ENCODE results near the gene SLC6A1. TPM values are rescaled to one million over a fixed set of nuclear protein-coding genes. Genes with fewer than 3 reads are reported as not detected.

The SLC6A1 gene
- total RNA-seq = not detected

GRCh38 chr3:10992017-10992942, at the start of gene SLC6A1:
Gene SLC6A1 (plus strand): TSS chr3:10992748. CDS start chr3:11017212, 24,464 bp downstream.
- DNase-seq = no peak
- ChIA-PET POLR2A (no interaction called here), CTCF (no interaction called here)
- peaks cover 7% of the 10 kb centered on the region for H3K4me1 Mint-ChIP-seq (ENCODE audit: low read depth)
- H3K9me3 Mint-ChIP-seq = no peaks in the 10 kb centered on the region
- peak within 1 kb of the TSS; percentile 38 for H3K4me3 Mint-ChIP-seq
- no peaks in the 10 kb centered on the region for H3K36me3 Mint-ChIP-seq
- peaks cover 59% of the 10 kb centered on the region for H3K27me3 Mint-ChIP-seq
- no peak within 1 kb of the TSS for H3K27ac Mint-ChIP-seq
- intact Hi-C loops (cut with micrococcal nuclease) = no loop called here

GRCh38 chr3:10944866-10945265, 47.7 kb upstream of the SLC6A1 start:
- H3K4me3 Mint-ChIP-seq = no peak overlapping the region
- no peak overlapping the region for H3K27ac Mint-ChIP-seq
- POLR2A ChIA-PET = no interaction called here
- CTCF ChIA-PET = interaction anchor here (1.0 to 4.4 kb wide), 11 partner anchors 13 to 185 kb away, joined by 3 to 35 read pairs (median 4); no protein-coding TSS in a partner anchor
- intact Hi-C loops (cut with micrococcal nuclease) = loop anchor here (1.0 to 10.0 kb wide), 3 partner anchors 114 to 390 kb away; no protein-coding TSS in a partner anchor
- H3K9me3 Mint-ChIP-seq = peaks cover 8% of the 10 kb centered on the region
- no peaks in the 10 kb centered on the region for H3K36me3 Mint-ChIP-seq
- no peaks in the 10 kb centered on the region for H3K4me1 Mint-ChIP-seq (ENCODE audit: low read depth)
- H3K27me3 Mint-ChIP-seq = peaks cover 10% of the 10 kb centered on the region
- no peak for DNase-seq

- peaks cover 12% of the 10 kb centered on the region for H3K27me3 Mint-ChIP-seq
- H3K4me3 Mint-ChIP-seq = no peak overlapping the region
- no peak overlapping the region for H3K27ac Mint-ChIP-seq
- DNase-seq = peak; percentile 65
- intact Hi-C loops (cut with micrococcal nuclease) = loop anchor here (1.0 to 10.0 kb wide), 3 partner anchors 114 to 389 kb away; no protein-coding TSS in a partner anchor
- H3K9me3 Mint-ChIP-seq = peaks cover 8% of the 10 kb centered on the region
- POLR2A ChIA-PET = no interaction called here
- H3K36me3 Mint-ChIP-seq = no peaks in the 10 kb centered on the region
- CTCF ChIA-PET = interaction anchor here (0.6 to 4.4 kb wide), 17 partner anchors 8 to 187 kb away, joined by 3 to 35 read pairs (median 4); no protein-coding TSS in a partner anchor
- H3K4me1 Mint-ChIP-seq (ENCODE audit: low read depth) = no peaks in the 10 kb centered on the region
Observed at GRCh38 chr3:10945683-10946287, 46.8 kb upstream of the SLC6A1 start.

- Mint-ChIP-seq H3K27me3 (peaks cover 12% of the 10 kb centered on the region), H3K9me3 (peaks cover 8% of the 10 kb centered on the region), H3K27ac (no peak overlapping the region), H3K36me3 (no peaks in the 10 kb centered on the region), H3K4me3 (no peak overlapping the region), H3K4me1 (ENCODE audit: low read depth) (no peaks in the 10 kb centered on the region)
- intact Hi-C loops (cut with micrococcal nuclease) = loop anchor here (10.0 kb wide), 2 partner anchors 192 to 388 kb away; no protein-coding TSS in a partner anchor
- CTCF ChIA-PET = interaction anchor here (0.7 to 4.4 kb wide), 12 partner anchors 12 to 188 kb away, joined by 3 to 35 read pairs (median 4); no protein-coding TSS in a partner anchor
- POLR2A ChIA-PET = no interaction called here
- no peak for DNase-seq
Observed at GRCh38 chr3:10946526-10946925, 46.0 kb upstream of the SLC6A1 start.

GRCh38 chr3:10948326-10948725, 44.2 kb upstream of the SLC6A1 start:
- no peaks in the 10 kb centered on the region for H3K4me1 Mint-ChIP-seq (ENCODE audit: low read depth)
- no peak overlapping the region for H3K4me3 Mint-ChIP-seq
- no peaks in the 10 kb centered on the region for H3K36me3 Mint-ChIP-seq
- H3K27me3 Mint-ChIP-seq = peaks cover 4% of the 10 kb centered on the region
- DNase-seq = no peak
- POLR2A ChIA-PET = no interaction called here
- CTCF ChIA-PET = interaction anchor here (1.3 to 4.4 kb wide), 2 partner anchors 34 to 112 kb away, joined by 3 to 35 read pairs; no protein-coding TSS in a partner anchor
- intact Hi-C loops (cut with micrococcal nuclease) = loop anchor here (10.0 kb wide), 2 partner anchors 194 to 386 kb away; no protein-coding TSS in a partner anchor
- no peaks in the 10 kb centered on the region for H3K9me3 Mint-ChIP-seq
- no peak overlapping the region for H3K27ac Mint-ChIP-seq

GRCh38 chr3:10949197-10949596, 43.4 kb upstream of the SLC6A1 start:
- no peak for DNase-seq
- Mint-ChIP-seq H3K4me3 (no peak overlapping the region), H3K4me1 (ENCODE audit: low read depth) (no peaks in the 10 kb centered on the region), H3K36me3 (no peaks in the 10 kb centered on the region), H3K27me3 (peaks cover 4% of the 10 kb centered on the region), H3K27ac (no peak overlapping the region), H3K9me3 (no peaks in the 10 kb centered on the region)
- ChIA-PET CTCF (interaction anchor here (1.3 kb wide), 1 partner anchor 33 kb away, joined by 3 read pairs; no protein-coding TSS in a partner anchor), POLR2A (no interaction called here)
- intact Hi-C loops (cut with micrococcal nuclease) = loop anchor here (10.0 kb wide), 2 partner anchors 194 to 386 kb away; no protein-coding TSS in a partner anchor

GRCh38 chr3:10950476-10951294, 41.9 kb upstream of the SLC6A1 start:
- H3K9me3 Mint-ChIP-seq = no peaks in the 10 kb centered on the region

GRCh38 chr3:10951295-10951926, 41.1 kb upstream of the SLC6A1 start:
- intact Hi-C loops (cut with micrococcal nuclease) = no loop called here
- H3K4me1 Mint-ChIP-seq (ENCODE audit: low read depth) = no peaks in the 10 kb centered on the region
- POLR2A ChIA-PET = no interaction called here
- H3K36me3 Mint-ChIP-seq = no peaks in the 10 kb centered on the region
- no peak overlapping the region for H3K4me3 Mint-ChIP-seq
- H3K9me3 Mint-ChIP-seq = no peaks in the 10 kb centered on the region
- H3K27ac Mint-ChIP-seq = no peak overlapping the region
- H3K27me3 Mint-ChIP-seq = peaks cover 4% of the 10 kb centered on the region
- no peak for DNase-seq
- CTCF ChIA-PET = interaction anchor here (1.0 kb wide), 1 partner anchor 9 kb away, joined by 3 read pairs; no protein-coding TSS in a partner anchor

More at GRCh38 chr3:10950476-10951294, 41.9 kb upstream of the SLC6A1 start:
- DNase-seq = peak; percentile 10
- Mint-ChIP-seq H3K4me1 (ENCODE audit: low read depth) (no peaks in the 10 kb centered on the region), H3K27ac (no peak overlapping the region), H3K27me3 (peaks cover 4% of the 10 kb centered on the region), H3K36me3 (no peaks in the 10 kb centered on the region), H3K4me3 (no peak overlapping the region)
- intact Hi-C loops (cut with micrococcal nuclease) = no loop called here
- ChIA-PET POLR2A (no interaction called here), CTCF (no interaction called here)

- Mint-ChIP-seq H3K36me3 (no peaks in the 10 kb centered on the region), H3K9me3 (no peaks in the 10 kb centered on the region), H3K27me3 (peaks cover 4% of the 10 kb centered on the region), H3K4me1 (ENCODE audit: low read depth) (no peaks in the 10 kb centered on the region), H3K27ac (no peak overlapping the region), H3K4me3 (no peak overlapping the region)
- no peak for DNase-seq
- CTCF ChIA-PET = interaction anchor here (1.0 kb wide), 1 partner anchor 10 kb away, joined by 3 read pairs; no protein-coding TSS in a partner anchor
- POLR2A ChIA-PET = no interaction called here
- intact Hi-C loops (cut with micrococcal nuclease) = no loop called here
Observed at GRCh38 chr3:10952525-10952924, 40.0 kb upstream of the SLC6A1 start.

GRCh38 chr3:10954740-10955139, 37.8 kb upstream of the SLC6A1 start:
- H3K4me3 Mint-ChIP-seq = no peak overlapping the region
- CTCF ChIA-PET = no interaction called here
- H3K27me3 Mint-ChIP-seq = peaks cover 6% of the 10 kb centered on the region
- no peaks in the 10 kb centered on the region for H3K4me1 Mint-ChIP-seq (ENCODE audit: low read depth)
- intact Hi-C loops (cut with micrococcal nuclease) = no loop called here
- H3K36me3 Mint-ChIP-seq = no peaks in the 10 kb centered on the region
- H3K27ac Mint-ChIP-seq = no peak overlapping the region
- POLR2A ChIA-PET = no interaction called here
- no peak for DNase-seq
- H3K9me3 Mint-ChIP-seq = no peaks in the 10 kb centered on the region

GRCh38 chr3:10955711-10956453, 36.7 kb upstream of the SLC6A1 start:
- intact Hi-C loops (cut with micrococcal nuclease) = no loop called here
- Mint-ChIP-seq H3K36me3 (no peaks in the 10 kb centered on the region), H3K4me3 (no peak overlapping the region), H3K27me3 (peaks cover 7% of the 10 kb centered on the region), H3K27ac (no peak overlapping the region), H3K4me1 (ENCODE audit: low read depth) (no peaks in the 10 kb centered on the region), H3K9me3 (no peaks in the 10 kb centered on the region)
- CTCF ChIA-PET = interaction anchor here (1.3 kb wide), 1 partner anchor 105 kb away, joined by 3 read pairs; no protein-coding TSS in a partner anchor
- POLR2A ChIA-PET = no interaction called here
- DNase-seq = no peak
